Gastrocnemius medialis (tissue), 4 donors: Measurements from ENCODE around the gene GREB1L. TPM values are rescaled to one million over a fixed set of nuclear protein-coding genes. Genes with fewer than 3 reads are reported as not detected.

Experiments
- ATAC-seq, 2 donors: fragments of 150-250 bp; one replicate each; pipeline ENCODE4 v1.9.1; 2016
- DNase-seq, 2 donors: peaks; one replicate each; pipeline ENCODE4 v3.0.0-alpha.2; 2019
- H3K27ac ChIP-seq, 4 donors: fragments of 200-600 bp; sonication (generic); 1 replicate in 1 of 4; 2 replicates in 3 of 4; pipeline ENCODE4 v1.5.1; 2016 to 2018; ENCODE audit warnings: mild to moderate bottlenecking in 2 of 4, moderate library complexity in 1 of 4
- H3K27me3 ChIP-seq, 3 donors: fragments of 200-600 bp; sonication (generic) in 2 of 3; 1 replicate in 1 of 3; 2 replicates in 2 of 3; pipeline versions ENCODE4 v1.5.1 to v1.6.0; 2016 to 2019; ENCODE audit warnings: mild to moderate bottlenecking in 1 of 3, moderate library complexity in 1 of 3
- H3K36me3 ChIP-seq, 2 donors: fragments of 200-600 bp; sonication (generic) in 1 of 2; one replicate each; pipeline ENCODE4 v1.5.1; 2017 to 2018
- H3K4me1 ChIP-seq, 2 donors: fragments of 200-600 bp; sonication (generic) in 1 of 2; one replicate each; pipeline ENCODE4 v1.5.1; 2016 to 2017; ENCODE audit warnings: mild to moderate bottlenecking in 2 of 2
- H3K4me3 ChIP-seq, 4 donors: fragments of 200-600 bp; sonication (generic) in 3 of 4; 1 replicate in 1 of 4; 2 replicates in 3 of 4; pipeline ENCODE4 v1.5.1; 2016 to 2019; ENCODE audit warnings: mild to moderate bottlenecking in 2 of 4
- H3K9me3 ChIP-seq, 3 donors: fragments of 200-600 bp; sonication (generic) in 2 of 3; 1 replicate in 1 of 3; 2 replicates in 2 of 3; pipeline ENCODE4 v1.5.1; 2016 to 2019
- CTCF ChIP-seq, 5 experiments: fragments of 450-650 bp in 3 of 5; fragments of 200-600 bp in 2 of 5; sonication (generic) in 2 of 5; IDR thresholded peaks in 4 of 5; conservative IDR thresholded peaks in 1 of 5; 1 replicate in 4 of 5; 2 replicates in 1 of 5; pipeline ENCODE4 v1.5.1; 2016 to 2019; ENCODE audit warnings: antibody characterized with exemption in 5 of 5, mild to moderate bottlenecking in 3 of 5, moderate library complexity in 3 of 5
- POLR2A ChIP-seq, 2 donors: fragments of 450-650 bp; IDR thresholded peaks; one replicate each; pipeline ENCODE4 v1.6.1; 2017; ENCODE audit warnings: antibody characterized with exemption in 2 of 2, mild to moderate bottlenecking in 2 of 2, moderate library complexity in 2 of 2
- in situ Hi-C, 4 donors: fragments of 200-750 bp; cut with MboI; loops; one replicate each; pipeline versions ENCODE4 v1.15.0 to v1.8.0; 2017; ENCODE audit warnings: low sequenced_read_pairs in 4 of 4
- intact Hi-C: fragments of 100-400 bp; cut with DNase I; formaldehyde crosslinking; loops from one replicate; pipeline ENCODE4 v1.15.1; 2023; ENCODE audit warnings: low total_unique reads
- total RNA-seq, 4 donors: library from RNA; depleted of rRNA; stranded (reverse); fragments of >200 nt; gene quantifications; one replicate each; pipeline versions ENCODE4 v1.1.0 to v1.2.3, GENCODE V29; 2016

Gene GREB1L
- total RNA-seq, 4 donors from 2014 or later, result 4.4 to 14.4 (median 7.4) TPM

GRCh38 chr18:21534327-21534726, 292.3 kb downstream of the GREB1L start:
- no peaks in the 10 kb centered on the region for H3K27me3 ChIP-seq
- TF ChIP-seq CTCF (IDR thresholded peaks at IDR 0.05 in 4 of 5, conservative IDR thresholded peaks at IDR 0.05 in 1 of 5) (no peak), POLR2A (IDR thresholded peaks at IDR 0.05) (no peak)
- intact Hi-C loops (no loop called here), in situ Hi-C loops (no loop called here)
- H3K4me3 ChIP-seq, result no peak overlapping the region
- no peak for ATAC-seq
- H3K27ac ChIP-seq, result no peak overlapping the region
- H3K4me1 ChIP-seq, result no peaks in the 10 kb centered on the region
- peaks cover 0 to 67% of the 10 kb centered on the region in 2 donors for H3K36me3 ChIP-seq
- DNase-seq, result no peak
- no peaks in the 10 kb centered on the region for H3K9me3 ChIP-seq

- peaks cover 0 to 46% of the 10 kb centered on the region in 2 donors for H3K36me3 ChIP-seq
- intact Hi-C loops, result no loop called here
- H3K9me3 ChIP-seq, result no peaks in the 10 kb centered on the region
These were observed 296.2 kb downstream of the GREB1L start for GRCh38 chr18:21538230-21538629.

GRCh38 chr18:21546423-21546822, 304.4 kb downstream of the GREB1L start:
- in situ Hi-C loops, result no loop called here
- Histone ChIP-seq H3K36me3 (peaks cover 0 to 9% of the 10 kb centered on the region in 2 donors), H3K4me3 (no peak overlapping the region), H3K27me3 (no peaks in the 10 kb centered on the region), H3K4me1 (no peaks in the 10 kb centered on the region), H3K27ac (no peak overlapping the region), H3K9me3 (no peaks in the 10 kb centered on the region)
- intact Hi-C loops, result no loop called here
- TF ChIP-seq CTCF (IDR thresholded peaks at IDR 0.05 in 4 of 5, conservative IDR thresholded peaks at IDR 0.05 in 1 of 5), result no peak
- no peak for TF ChIP-seq POLR2A (IDR thresholded peaks at IDR 0.05)
- no peak for ATAC-seq
- no peak for DNase-seq

More at GRCh38 chr18:21538230-21538629, 296.2 kb downstream of the GREB1L start:
- ATAC-seq (no peak), DNase-seq (no peak)
- in situ Hi-C loops, result no loop called here
- TF ChIP-seq CTCF (IDR thresholded peaks at IDR 0.05 in 4 of 5, conservative IDR thresholded peaks at IDR 0.05 in 1 of 5) (no peak), POLR2A (IDR thresholded peaks at IDR 0.05) (no peak)
- no peaks in the 10 kb centered on the region for H3K27me3 ChIP-seq
- no peak overlapping the region for H3K27ac ChIP-seq
- H3K4me3 ChIP-seq, result no peak overlapping the region
- no peaks in the 10 kb centered on the region for H3K4me1 ChIP-seq

- intact Hi-C loops (no loop called here), in situ Hi-C loops (no loop called here)
- ATAC-seq, result no peak
- Histone ChIP-seq H3K27me3 (no peaks in the 10 kb centered on the region), H3K27ac (no peak overlapping the region), H3K9me3 (no peaks in the 10 kb centered on the region), H3K36me3 (peaks cover 0 to 14% of the 10 kb centered on the region in 2 donors), H3K4me3 (no peak overlapping the region), H3K4me1 (no peaks in the 10 kb centered on the region)
- no peak for TF ChIP-seq CTCF (IDR thresholded peaks at IDR 0.05 in 4 of 5, conservative IDR thresholded peaks at IDR 0.05 in 1 of 5)
- TF ChIP-seq POLR2A (IDR thresholded peaks at IDR 0.05), result no peak
- no peak for DNase-seq
These were observed 306.6 kb downstream of the GREB1L start for GRCh38 chr18:21548647-21549046.

GRCh38 chr18:21550510-21550970, 308.5 kb downstream of the GREB1L start:
- peaks cover 0 to 6% of the 10 kb centered on the region in 2 donors for H3K36me3 ChIP-seq
- TF ChIP-seq POLR2A (IDR thresholded peaks at IDR 0.05) (no peak), CTCF (IDR thresholded peaks at IDR 0.05 in 4 of 5, conservative IDR thresholded peaks at IDR 0.05 in 1 of 5) (no peak)
- DNase-seq (no peak), ATAC-seq (no peak)
- H3K27ac ChIP-seq, result no peak overlapping the region
- H3K4me1 ChIP-seq, result no peaks in the 10 kb centered on the region
- H3K4me3 ChIP-seq, result no peak overlapping the region
- no peaks in the 10 kb centered on the region for H3K27me3 ChIP-seq
- no peaks in the 10 kb centered on the region for H3K9me3 ChIP-seq
- intact Hi-C loops (no loop called here), in situ Hi-C loops (no loop called here)
